HEK293 (cell line): Measurements from ENCODE around the gene SETD1B.
A peak's percentile ranks its signal among the peaks of the same experiment; 100 is the strongest.

Source experiments
- CTCF ChIA-PET: fragments of 350-600 bp; formaldehyde crosslinking; extraction: SDS; loops from one replicate; lab custom pipeline; 2021; ENCODE audit warnings: antibody characterized with exemption; lab: Yijun Ruan, JAX
- POLR2A ChIA-PET: fragments of 300-600 bp; formaldehyde crosslinking; extraction: SDS; loops from one replicate; lab custom pipeline; 2020; ENCODE audit warnings: antibody characterized with exemption, inconsistent platforms; lab: Yijun Ruan, JAX
- H3K27ac ChIP-seq: fragments of 200-500 bp; sonication (Bioruptor generic); 2 replicates; pipeline ENCODE4 v1.5.1; 2014; ENCODE audit warnings: low read depth, low read length, control low read depth, inconsistent platforms; ENCODE audit errors: extremely low read depth
- H3K36me3 ChIP-seq, 2 experiments: fragments of 200-500 bp in 1 of 2; sonication (Bioruptor generic) in 1 of 2; 1 replicate in 1 of 2; 2 replicates in 1 of 2; pipeline ENCODE4 v1.5.1; 2014 to 2017; ENCODE audit warnings: inconsistent platforms in 2 of 2, low read length in 2 of 2; ENCODE audit not compliant: control insufficient read depth in 2 of 2, insufficient read depth in 1 of 2
- H3K4me1 ChIP-seq: fragments of 200-500 bp; sonication (Bioruptor generic); 2 replicates; pipeline ENCODE4 v1.5.1; 2014; ENCODE audit warnings: mild to moderate bottlenecking, low read length, inconsistent platforms; ENCODE audit not compliant: control insufficient read depth, insufficient read depth
- H3K4me3 ChIP-seq: 2 replicates; pipeline ENCODE4 v1.5.1; 2011; ENCODE audit warnings: low read depth, mild to moderate bottlenecking, control low read depth, low read length, moderate library complexity
- H3K9me3 ChIP-seq: fragments of 200-500 bp; sonication (Bioruptor generic); 2 replicates; pipeline ENCODE4 v1.5.1; 2014; ENCODE audit warnings: low read depth, low read length, inconsistent platforms; ENCODE audit not compliant: control insufficient read depth, insufficient read depth
- EGR2 ChIP-seq: fragments of 450-650 bp; formaldehyde crosslinking; IDR thresholded peaks from 2 replicates; pipeline ENCODE4 v1.5.1; 2016; ENCODE audit warnings: low read depth, missing biosample characterization, missing genetic modification characterization
- GFI1B ChIP-seq: fragments of 450-650 bp; formaldehyde crosslinking; IDR thresholded peaks from 2 replicates; pipeline ENCODE4 v1.5.1; 2016; ENCODE audit warnings: missing biosample characterization, missing genetic modification characterization
- GLIS1 ChIP-seq: fragments of 450-650 bp; formaldehyde crosslinking; IDR thresholded peaks from 2 replicates; pipeline ENCODE4 v1.5.1; 2016; ENCODE audit warnings: missing biosample characterization, missing genetic modification characterization
- ZFHX2 ChIP-seq: fragments of 450-650 bp; formaldehyde crosslinking; conservative IDR thresholded peaks from 2 replicates; pipeline ENCODE4 v1.5.1; 2016; ENCODE audit warnings: missing biosample characterization, missing genetic modification characterization
- ZFP69B ChIP-seq: fragments of 450-650 bp; formaldehyde crosslinking; IDR thresholded peaks from 2 replicates; pipeline ENCODE4 v1.5.1; 2016; ENCODE audit warnings: missing biosample characterization, missing genetic modification characterization
- ZIC2 ChIP-seq: fragments of 450-650 bp; formaldehyde crosslinking; IDR thresholded peaks from 2 replicates; pipeline ENCODE4 v1.5.1; 2016; ENCODE audit warnings: missing biosample characterization, missing genetic modification characterization
- ZNF169 ChIP-seq: fragments of 450-650 bp; formaldehyde crosslinking; IDR thresholded peaks from 2 replicates; pipeline ENCODE4 v1.5.1; 2016; ENCODE audit warnings: missing biosample characterization, missing genetic modification characterization
- ZNF184 ChIP-seq: fragments of 450-650 bp; IDR thresholded peaks from 2 replicates; pipeline ENCODE4 v1.5.1; 2018; ENCODE audit warnings: missing biosample characterization, mild to moderate bottlenecking, missing genetic modification characterization
- ZNF202 ChIP-seq: fragments of 450-650 bp; formaldehyde crosslinking; IDR thresholded peaks from 2 replicates; pipeline ENCODE4 v1.5.1; 2016; ENCODE audit warnings: missing biosample characterization, missing genetic modification characterization, borderline replicate concordance
- ZNF311 ChIP-seq: fragments of 450-650 bp; formaldehyde crosslinking; IDR thresholded peaks from 2 replicates; pipeline ENCODE4 v1.5.1; 2017; ENCODE audit warnings: missing biosample characterization, missing genetic modification characterization, borderline replicate concordance
- ZNF692 ChIP-seq: fragments of 450-650 bp; formaldehyde crosslinking; IDR thresholded peaks from 2 replicates; pipeline ENCODE4 v1.5.1; 2016; ENCODE audit warnings: missing biosample characterization, missing genetic modification characterization
- ZNF707 ChIP-seq: fragments of 450-650 bp; formaldehyde crosslinking; IDR thresholded peaks from 2 replicates; pipeline ENCODE4 v1.5.1; 2016; ENCODE audit warnings: missing biosample characterization, missing genetic modification characterization
- ZNF76 ChIP-seq: fragments of 450-650 bp; formaldehyde crosslinking; IDR thresholded peaks from 2 replicates; pipeline ENCODE4; 2016; ENCODE audit warnings: low read depth, missing biosample characterization, missing genetic modification characterization, borderline replicate concordance
- ZNF768 ChIP-seq: fragments of 450-650 bp; formaldehyde crosslinking; IDR thresholded peaks from 2 replicates; pipeline ENCODE4 v1.5.1; 2018; ENCODE audit warnings: missing biosample characterization, mild to moderate bottlenecking, missing genetic modification characterization
- TF ChIP-seq, protein P1 (sequence below): IDR thresholded peaks from 2 replicates; pipeline ENCODE4 v1.6.1; 2011; ENCODE audit warnings: mild to moderate bottlenecking, low read depth, low read length, borderline replicate concordance

The SETD1B gene

GRCh38 chr12:121769831-121770301, 33.9 kb upstream of the SETD1B start:
- Histone ChIP-seq H3K4me1 (peaks cover 8% of the 10 kb centered on the region), H3K9me3 (no peaks in the 10 kb centered on the region), H3K4me3 (no peak overlapping the region), H3K27ac (no peak overlapping the region), H3K36me3 (no peaks in the 10 kb centered on the region)
- CTCF ChIA-PET: interaction anchor here (0.6 to 1.7 kb wide), 4 partner anchors 24 to 218 kb away, joined by 3 to 5 read pairs (median 4); partner anchors contain the start of gene RHOF
- TF ChIP-seq, protein P1, sequence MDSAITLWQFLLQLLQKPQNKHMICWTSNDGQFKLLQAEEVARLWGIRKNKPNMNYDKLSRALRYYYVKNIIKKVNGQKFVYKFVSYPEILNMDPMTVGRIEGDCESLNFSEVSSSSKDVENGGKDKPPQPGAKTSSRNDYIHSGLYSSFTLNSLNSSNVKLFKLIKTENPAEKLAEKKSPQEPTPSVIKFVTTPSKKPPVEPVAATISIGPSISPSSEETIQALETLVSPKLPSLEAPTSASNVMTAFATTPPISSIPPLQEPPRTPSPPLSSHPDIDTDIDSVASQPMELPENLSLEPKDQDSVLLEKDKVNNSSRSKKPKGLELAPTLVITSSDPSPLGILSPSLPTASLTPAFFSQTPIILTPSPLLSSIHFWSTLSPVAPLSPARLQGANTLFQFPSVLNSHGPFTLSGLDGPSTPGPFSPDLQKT: no peak
- peak; percentile 40 for TF ChIP-seq ZIC2 (tag by site-specific recombination)
- POLR2A ChIA-PET: no interaction called here

DNA sequence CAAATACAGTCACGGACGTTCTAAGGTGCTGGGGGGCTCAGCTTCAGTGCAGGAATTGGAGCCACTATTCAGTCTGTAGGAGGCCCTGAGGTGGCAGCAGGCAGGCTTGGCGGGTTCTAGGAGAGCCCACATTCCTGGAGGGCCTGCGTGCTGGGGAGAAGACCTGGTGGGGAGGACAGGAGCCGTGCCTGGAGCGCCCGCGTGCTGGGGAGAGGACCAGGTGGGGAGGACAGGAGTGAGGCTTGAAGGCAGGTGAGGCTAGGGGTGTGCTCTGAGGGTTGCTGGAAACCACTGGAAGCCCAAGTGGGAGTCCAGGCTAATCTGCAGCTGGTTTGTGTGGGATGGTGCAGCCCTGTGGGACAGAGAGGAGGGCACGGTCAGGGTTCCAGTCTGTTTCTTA, 33.4 kb upstream of the SETD1B start:
- Histone ChIP-seq H3K36me3 (no peaks in the 10 kb centered on the region), H3K9me3 (no peaks in the 10 kb centered on the region), H3K4me1 (peaks cover 6% of the 10 kb centered on the region), H3K4me3 (no peak overlapping the region), H3K27ac (no peak overlapping the region)
- CTCF ChIA-PET: interaction anchor here (1.7 kb wide), 1 partner anchor 218 kb away, joined by 3 read pairs; no protein-coding TSS in a partner anchor
- TF ChIP-seq GFI1B (tag by site-specific recombination): no peak
- TF ChIP-seq EGR2: peak; percentile 58
- TF ChIP-seq ZIC2 (tag by site-specific recombination): peak; percentile 40
- TF ChIP-seq ZNF311 (tag by site-specific recombination): no peak
- peak; percentile 48 for TF ChIP-seq GLIS1
- TF ChIP-seq ZFHX2 (tag by site-specific recombination): peak; percentile 43
- TF ChIP-seq ZNF202 (tag by site-specific recombination): no peak
- POLR2A ChIA-PET: no interaction called here

GRCh38 chr12:121770813-121771625, 32.8 kb upstream of the SETD1B start:
- POLR2A ChIA-PET: no interaction called here
- no peaks in the 10 kb centered on the region for H3K9me3 ChIP-seq
- peaks cover under 1% of the 10 kb centered on the region; the same call in 1 of the 2 replicates for H3K4me1 ChIP-seq
- no peak overlapping the region for H3K4me3 ChIP-seq
- no peak overlapping the region for H3K27ac ChIP-seq
- CTCF ChIA-PET: no interaction called here
- TF ChIP-seq ZNF692 (tag by site-specific recombination): peak; percentile 65
- no peak for TF ChIP-seq ZNF768 (tag by site-specific recombination)
- TF ChIP-seq ZNF76 (tag by site-specific recombination): no peak
- TF ChIP-seq ZNF169 (tag by site-specific recombination): no peak
- TF ChIP-seq ZNF184 (tag by site-specific recombination): no peak
- no peak for TF ChIP-seq ZNF707 (tag by site-specific recombination)
- peak; percentile 4; the same call in 1 of the 2 replicates for TF ChIP-seq ZIC2 (tag by site-specific recombination)
- 0 out of 2 replicates have a peak, but pooled peaks have one; percentile 49 for TF ChIP-seq ZFP69B (tag by site-specific recombination)
- TF ChIP-seq, all 188 proteins: peak for 3
- H3K36me3 ChIP-seq: no peaks in the 10 kb centered on the region
